ENCODE data around the gene GABRA4.

- TF ChIP-seq HOXD13 (CRISPR knock-in tag; IDR thresholded peaks at IDR 0.05; ENCODE audit: borderline replicate concordance) (no peak), HOXA7 (CRISPR knock-in tag; IDR thresholded peaks at IDR 0.05; ENCODE audit: borderline replicate concordance) (no peak), RBAK (tag by site-specific recombination; IDR thresholded peaks at IDR 0.05) (no peak), ZNF654 (tag by site-specific recombination; IDR thresholded peaks at IDR 0.05; ENCODE audit: low read depth) (no peak), TCF7L2 (IDR thresholded peaks at IDR 0.05; ENCODE audit: borderline replicate concordance, low read depth, low read length) (no peak), YY1 (tag by site-specific recombination; IDR thresholded peaks at IDR 0.05) (no peak), ZNF391 (tag by site-specific recombination; IDR thresholded peaks at IDR 0.05; ENCODE audit: borderline replicate concordance, low read depth) (no peak)
- TF ChIP-seq, protein P1, sequence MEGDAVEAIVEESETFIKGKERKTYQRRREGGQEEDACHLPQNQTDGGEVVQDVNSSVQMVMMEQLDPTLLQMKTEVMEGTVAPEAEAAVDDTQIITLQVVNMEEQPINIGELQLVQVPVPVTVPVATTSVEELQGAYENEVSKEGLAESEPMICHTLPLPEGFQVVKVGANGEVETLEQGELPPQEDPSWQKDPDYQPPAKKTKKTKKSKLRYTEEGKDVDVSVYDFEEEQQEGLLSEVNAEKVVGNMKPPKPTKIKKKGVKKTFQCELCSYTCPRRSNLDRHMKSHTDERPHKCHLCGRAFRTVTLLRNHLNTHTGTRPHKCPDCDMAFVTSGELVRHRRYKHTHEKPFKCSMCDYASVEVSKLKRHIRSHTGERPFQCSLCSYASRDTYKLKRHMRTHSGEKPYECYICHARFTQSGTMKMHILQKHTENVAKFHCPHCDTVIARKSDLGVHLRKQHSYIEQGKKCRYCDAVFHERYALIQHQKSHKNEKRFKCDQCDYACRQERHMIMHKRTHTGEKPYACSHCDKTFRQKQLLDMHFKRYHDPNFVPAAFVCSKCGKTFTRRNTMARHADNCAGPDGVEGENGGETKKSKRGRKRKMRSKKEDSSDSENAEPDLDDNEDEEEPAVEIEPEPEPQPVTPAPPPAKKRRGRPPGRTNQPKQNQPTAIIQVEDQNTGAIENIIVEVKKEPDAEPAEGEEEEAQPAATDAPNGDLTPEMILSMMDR (tag by site-specific recombination; IDR thresholded peaks at IDR 0.05) = no peak
Observed at GRCh38 chr4:47000406-47000805, 7.0 kb upstream of the GABRA4 start.
